Endodermal cell (in vitro differentiated cells): ENCODE measurements around the gene MACROD1. TPM values are rescaled to one million over a fixed set of nuclear protein-coding genes. Genes with fewer than 3 reads are reported as not detected.
A peak's percentile ranks its signal among the peaks of the same experiment; 100 is the strongest.
"Not testable (repeated sequence)": the region's sequence is repeated elsewhere in the genome, so short reads cannot be mapped to it uniquely, and the experiment has no call there.

ENCODE experiments used
- DNase-seq: peaks from one replicate; pipeline ENCODE4 v3.0.0-alpha.2; 2017
- H3K27ac ChIP-seq: 2 replicates; pipeline ENCODE4 v1.5.1; 2013; ENCODE audit warnings: mild to moderate bottlenecking, low read depth, low read length, moderate library complexity
- H3K27me3 ChIP-seq: 2 replicates; pipeline ENCODE4 v1.6.1; 2013; ENCODE audit warnings: mild to moderate bottlenecking, low read length, moderate library complexity; ENCODE audit not compliant: insufficient read depth, control insufficient read depth, poor library complexity, severe bottlenecking
- H3K36me3 ChIP-seq: 2 replicates; pipeline ENCODE4 v1.7.0; 2013; ENCODE audit warnings: mild to moderate bottlenecking, low read length, moderate library complexity; ENCODE audit not compliant: control insufficient read depth, insufficient read depth
- H3K4me1 ChIP-seq: one replicate; pipeline ENCODE4 v1.7.0; 2013; ENCODE audit warnings: low read length; ENCODE audit not compliant: control insufficient read depth, insufficient read depth
- H3K4me3 ChIP-seq: 2 replicates; pipeline ENCODE4 v1.5.1; 2013; ENCODE audit warnings: mild to moderate bottlenecking, low read length, moderate library complexity
- H3K9ac ChIP-seq: 2 replicates; pipeline ENCODE4 v1.6.1; 2013; ENCODE audit warnings: mild to moderate bottlenecking, low read length, moderate library complexity; ENCODE audit not compliant: poor library complexity, severe bottlenecking; ENCODE audit errors: extremely low read depth
- H3K9me3 ChIP-seq: 2 replicates; pipeline ENCODE4 v1.6.1; 2013; ENCODE audit warnings: mild to moderate bottlenecking, low read length, moderate library complexity; ENCODE audit not compliant: control insufficient read depth
- H3K27ac Mint-ChIP-seq: 2 replicates; pipeline ENCODE4 v1.8.0; 2020; ENCODE audit warnings: mixed read lengths
- H3K27me3 Mint-ChIP-seq: 2 replicates; pipeline ENCODE4 v1.8.0; 2021; ENCODE audit warnings: mild to moderate bottlenecking, mixed read lengths; ENCODE audit not compliant: insufficient read depth
- H3K36me3 Mint-ChIP-seq: 2 replicates; pipeline ENCODE4 v1.8.0; 2020; ENCODE audit warnings: low read depth, mixed read lengths
- H3K4me1 Mint-ChIP-seq: 2 replicates; pipeline ENCODE4 v1.8.0; 2020; ENCODE audit warnings: mixed read lengths
- H3K4me3 Mint-ChIP-seq: 2 replicates; pipeline ENCODE4 v1.8.0; 2020; ENCODE audit warnings: mild to moderate bottlenecking, moderate library complexity, mixed read lengths
- H3K9me3 Mint-ChIP-seq: 2 replicates; pipeline ENCODE4 v1.8.0; 2020; ENCODE audit warnings: mild to moderate bottlenecking, mixed read lengths
- CTCF ChIP-seq: fragments of 200-600 bp; sonication (generic); conservative IDR thresholded peaks from 2 replicates; pipeline ENCODE4 v1.5.0; 2021; ENCODE audit warnings: antibody characterized with exemption, mild to moderate bottlenecking
- WGBS, 2 experiments: methylation state at CpG; one replicate each; pipeline versions ENCODE4 v1.1.5 to v1.1.7; 2013; ENCODE audit warnings: missing lambda C conversion rate in 2 of 2, mixed read lengths in 1 of 2; ENCODE audit not compliant: insufficient coverage in 1 of 2, insufficient read length in 1 of 2; 5-methylcytosine and 5-hydroxymethylcytosine counted together
- total RNA-seq, 2 donors: library from RNA; stranded (reverse); fragmentation: NEBNext Ultra II Directional in 1 of 2; extraction: Animal tissue kit (Norgen Biotek cat#: 25700) in 1 of 2; gene quantifications; 2 replicates in 1 of 2; 3 replicates in 1 of 2; pipeline ENCODE4 v1.2.1, GENCODE V29; 2021

Gene MACROD1
- total RNA-seq, 2 donors from 2014 or later, result 23.0 to 41.9 TPM

GRCh38 chr11:63978551-63979239, 187.2 kb downstream of the MACROD1 start:
- WGBS, 2 experiments, result 59 to 64% methylated on average over 8 to 10 of the region's 10 CpGs
- Histone ChIP-seq H3K27me3 (no peaks in the 10 kb centered on the region), H3K4me3 (no peak overlapping the region), H3K9me3 (no peaks in the 10 kb centered on the region), H3K27ac (peak overlapping the region; percentile 11), H3K9ac (no peak overlapping the region), H3K4me1 (peaks cover 10% of the 10 kb centered on the region), H3K36me3 (peaks cover 9% of the 10 kb centered on the region)
- H3K4me3 Mint-ChIP-seq, result peak overlapping the region; percentile 2
- DNase-seq, result peak; percentile 75
- H3K36me3 Mint-ChIP-seq, result peaks cover 10% of the 10 kb centered on the region
- H3K27ac Mint-ChIP-seq, result peak overlapping the region; percentile 10
- H3K4me1 Mint-ChIP-seq, result peaks cover 21% of the 10 kb centered on the region
- H3K27me3 Mint-ChIP-seq, result peaks cover 3% of the 10 kb centered on the region
- peaks cover 3% of the 10 kb centered on the region for H3K9me3 Mint-ChIP-seq
- no peak for TF ChIP-seq CTCF

- H3K27ac Mint-ChIP-seq, result peak within 1 kb of the TSS; percentile 100
- H3K36me3 Mint-ChIP-seq, result peaks cover 10% of the 10 kb centered on the region
- H3K4me1 Mint-ChIP-seq, result peaks cover 21% of the 10 kb centered on the region
- H3K9me3 Mint-ChIP-seq, result peaks cover 3% of the 10 kb centered on the region
- H3K4me3 Mint-ChIP-seq, result peak within 1 kb of the TSS; percentile 100
- peak; percentile 99 for DNase-seq
- Histone ChIP-seq H3K4me3 (peak within 1 kb of the TSS; percentile 94), H3K27ac (peak within 1 kb of the TSS; percentile 93), H3K9me3 (no peaks in the 10 kb centered on the region), H3K4me1 (peaks cover 10% of the 10 kb centered on the region), H3K36me3 (peaks cover 9% of the 10 kb centered on the region), H3K27me3 (no peaks in the 10 kb centered on the region), H3K9ac (peak within 1 kb of the TSS; percentile 93)
- TF ChIP-seq CTCF, result peak; percentile 21
- peaks cover 32% of the 10 kb centered on the region for H3K27me3 Mint-ChIP-seq
- 1 to 2% methylated on average over 40 to 64 of the region's 67 CpGs for WGBS, 2 experiments
Measured at GRCh38 chr11:63974259-63975143, 191.4 kb downstream of the MACROD1 start, which contains the start of gene COX8A. TSS of gene COX8A (plus strand) at chr11:63974620. CDS start at chr11:63974681, 61 bp downstream.

GRCh38 chr11:63973912-63974258, 192.0 kb downstream of the MACROD1 start:
- not testable (repeated sequence) for H3K27ac ChIP-seq, H3K4me3 ChIP-seq, H3K36me3 ChIP-seq, H3K27me3 ChIP-seq, H3K9me3 Mint-ChIP-seq, H3K9me3 ChIP-seq, H3K4me1 ChIP-seq, H3K9ac ChIP-seq, H3K36me3 Mint-ChIP-seq, DNase-seq
- H3K27ac Mint-ChIP-seq, result peak overlapping the region; percentile 89
- peaks cover 17% of the 10 kb centered on the region for H3K4me1 Mint-ChIP-seq
- WGBS, 2 experiments, result 73 to 89% methylated on average over 18 of the region's 18 CpGs
- peaks cover 38% of the 10 kb centered on the region for H3K27me3 Mint-ChIP-seq
- peak overlapping the region; percentile 100 for H3K4me3 Mint-ChIP-seq
